GM12878 (cell line): ENCODE measurements around the gene BTK. TPM values are rescaled to one million over a fixed set of nuclear protein-coding genes. Genes with fewer than 3 reads are reported as not detected.

Source experiments
- BACH1 ChIP-seq: fragments of 450-650 bp; IDR thresholded peaks from 2 replicates; pipeline ENCODE4 v1.6.1; 2017; ENCODE audit warnings: mild to moderate bottlenecking, borderline replicate concordance
- FOS ChIP-seq: IDR thresholded peaks from 3 replicates; pipeline ENCODE4 v1.6.1; 2011; ENCODE audit warnings: borderline replicate concordance; ENCODE audit not compliant: insufficient read length; ENCODE audit errors: extremely low read depth
- HCFC1 ChIP-seq: fragments of 150-350 bp; IDR thresholded peaks from 2 replicates; pipeline ENCODE4 v1.6.1; 2014; ENCODE audit warnings: low read length
- HDAC6 ChIP-seq: fragments of 200-600 bp; sonication (generic); IDR thresholded peaks from one replicate; pipeline ENCODE4 v1.8.0; 2017; ENCODE audit warnings: antibody characterized with exemption; ENCODE audit not compliant: unreplicated experiment
- HDGF ChIP-seq: fragments of 450-650 bp; IDR thresholded peaks from 2 replicates; pipeline ENCODE4 v1.6.1; 2016; ENCODE audit warnings: antibody characterized with exemption
- MYB ChIP-seq: fragments of 150-350 bp; IDR thresholded peaks from 2 replicates; pipeline ENCODE4 v1.6.1; 2014; ENCODE audit warnings: mild to moderate bottlenecking, low read depth, low read length, borderline replicate concordance
- NFXL1 ChIP-seq: fragments of 450-650 bp; IDR thresholded peaks from 2 replicates; pipeline ENCODE4 v1.6.1; 2017; ENCODE audit warnings: antibody characterized with exemption, mild to moderate bottlenecking, borderline replicate concordance
- NR2C1 ChIP-seq: fragments of 450-650 bp; IDR thresholded peaks from 2 replicates; pipeline ENCODE4 v1.6.1; 2017; ENCODE audit warnings: antibody characterized with exemption, mild to moderate bottlenecking, moderate library complexity
- PAX5 ChIP-seq: IDR thresholded peaks from 2 replicates; pipeline ENCODE4 v1.6.1; 2011; ENCODE audit warnings: low read depth, low read length, borderline replicate concordance
- PML ChIP-seq: IDR thresholded peaks from 2 replicates; pipeline ENCODE4 v1.6.1; 2012; ENCODE audit warnings: low read length, inconsistent platforms
- POLR2A ChIP-seq: IDR thresholded peaks from 2 replicates; pipeline ENCODE4 v1.6.1; 2011; ENCODE audit warnings: low read depth, mild to moderate bottlenecking, low read length
- POLR2AphosphoS2 ChIP-seq: IDR thresholded peaks from 2 replicates; pipeline ENCODE4 v1.6.1; 2011; ENCODE audit warnings: low read depth, mild to moderate bottlenecking, low read length, improper control_type of control experiment, moderate library complexity
- RAD51 ChIP-seq: fragments of 450-650 bp; IDR thresholded peaks from 2 replicates; pipeline ENCODE4 v1.6.1; 2016; ENCODE audit warnings: moderate library complexity, mild to moderate bottlenecking, inconsistent platforms
- RUNX3 ChIP-seq: IDR thresholded peaks from 2 replicates; pipeline ENCODE4 v1.6.1; 2012; ENCODE audit warnings: low read length, inconsistent platforms
- SMAD1 ChIP-seq: fragments of 450-650 bp; IDR thresholded peaks from 2 replicates; pipeline ENCODE4 v1.6.1; 2018; ENCODE audit warnings: mild to moderate bottlenecking, low read depth; ENCODE audit not compliant: partially characterized antibody
- SPI1 ChIP-seq: IDR thresholded peaks from 2 replicates; pipeline ENCODE4 v1.6.1; 2011; ENCODE audit warnings: low read depth, mild to moderate bottlenecking, low read length, moderate library complexity, borderline replicate concordance; ENCODE audit not compliant: insufficient read depth
- SREBF2 ChIP-seq: IDR thresholded peaks from 2 replicates; pipeline ENCODE4 v1.6.1; 2012; ENCODE audit warnings: mild to moderate bottlenecking, low read length
- SUPT20H ChIP-seq: IDR thresholded peaks from 2 replicates; pipeline ENCODE4 v1.6.1; 2011; ENCODE audit warnings: low read depth, mild to moderate bottlenecking, low read length, moderate library complexity, borderline replicate concordance; ENCODE audit not compliant: control insufficient read depth
- TCF3 ChIP-seq: IDR thresholded peaks from 2 replicates; pipeline ENCODE4 v1.6.1; 2012; ENCODE audit warnings: low read depth, mild to moderate bottlenecking, low read length, borderline replicate concordance; ENCODE audit not compliant: insufficient read depth
- YBX1 ChIP-seq: fragments of 450-650 bp; IDR thresholded peaks from 2 replicates; pipeline ENCODE4 v1.6.1; 2016; ENCODE audit warnings: antibody characterized with exemption
- ZBED1 ChIP-seq: IDR thresholded peaks from 2 replicates; pipeline ENCODE4 v1.6.1; 2016; ENCODE audit warnings: borderline replicate concordance
- ZNF384 ChIP-seq: IDR thresholded peaks from 2 replicates; pipeline ENCODE4 v1.6.1; 2012; ENCODE audit warnings: low read depth, mild to moderate bottlenecking, low read length, improper control_type of control experiment, borderline replicate concordance
- polyA plus RNA-seq, 11 experiments: library from polyadenylated mRNA; depleted of rRNA in 4 of 11; unstranded in 6 of 11; stranded (reverse) in 5 of 11; fragments of >200 nt; fragmentation: Nextera tagmentation in 4 of 11; fragmentation: Illumina TruSeq in 1 of 11; extraction: Ambion mirVana in 4 of 11; extraction: Trizol in 1 of 11; gene quantifications; 1 replicate in 1 of 11; 2 replicates in 10 of 11; pipeline versions ENCODE4 v1.2.1 to v1.2.3, GENCODE V29; 2011 to 2016; ENCODE audit warnings: inconsistent platforms in 2 of 11, missing spikeins in 2 of 11, low read depth in 1 of 11
- total RNA-seq, 4 experiments: library from RNA; depleted of rRNA in 3 of 4; stranded (reverse); fragments of >200 nt in 3 of 4; fragmentation: Illumina TruSeq in 1 of 4; extraction: Trizol in 1 of 4; gene quantifications; 2 replicates each; pipeline versions ENCODE4 v1.2.1 to v1.2.3, GENCODE V29; 2013 to 2021
- TF ChIP-seq, protein P1 (sequence below): IDR thresholded peaks from 2 replicates; pipeline ENCODE4 v1.6.1; 2011; ENCODE audit warnings: low read depth, mild to moderate bottlenecking, low read length, moderate library complexity, borderline replicate concordance; ENCODE audit errors: extremely low read depth
- TF ChIP-seq, protein P2 (sequence below): fragments of 450-650 bp; formaldehyde crosslinking; IDR thresholded peaks from 2 replicates; pipeline ENCODE4 v1.4.0; 2020; ENCODE audit warnings: mild to moderate bottlenecking, moderate library complexity
- TF ChIP-seq, protein P3 (sequence below): fragments of 450-650 bp; IDR thresholded peaks from 2 replicates; pipeline ENCODE4 v1.6.1; 2016; ENCODE audit warnings: mild to moderate bottlenecking

The BTK gene
- total and polyA plus RNA-seq, 10 of the 15 experiments (the other 5 are each of a cell fraction or from before 2014, with no cell fraction given), result 24.0 to 154 (median 88.9) TPM

DNA sequence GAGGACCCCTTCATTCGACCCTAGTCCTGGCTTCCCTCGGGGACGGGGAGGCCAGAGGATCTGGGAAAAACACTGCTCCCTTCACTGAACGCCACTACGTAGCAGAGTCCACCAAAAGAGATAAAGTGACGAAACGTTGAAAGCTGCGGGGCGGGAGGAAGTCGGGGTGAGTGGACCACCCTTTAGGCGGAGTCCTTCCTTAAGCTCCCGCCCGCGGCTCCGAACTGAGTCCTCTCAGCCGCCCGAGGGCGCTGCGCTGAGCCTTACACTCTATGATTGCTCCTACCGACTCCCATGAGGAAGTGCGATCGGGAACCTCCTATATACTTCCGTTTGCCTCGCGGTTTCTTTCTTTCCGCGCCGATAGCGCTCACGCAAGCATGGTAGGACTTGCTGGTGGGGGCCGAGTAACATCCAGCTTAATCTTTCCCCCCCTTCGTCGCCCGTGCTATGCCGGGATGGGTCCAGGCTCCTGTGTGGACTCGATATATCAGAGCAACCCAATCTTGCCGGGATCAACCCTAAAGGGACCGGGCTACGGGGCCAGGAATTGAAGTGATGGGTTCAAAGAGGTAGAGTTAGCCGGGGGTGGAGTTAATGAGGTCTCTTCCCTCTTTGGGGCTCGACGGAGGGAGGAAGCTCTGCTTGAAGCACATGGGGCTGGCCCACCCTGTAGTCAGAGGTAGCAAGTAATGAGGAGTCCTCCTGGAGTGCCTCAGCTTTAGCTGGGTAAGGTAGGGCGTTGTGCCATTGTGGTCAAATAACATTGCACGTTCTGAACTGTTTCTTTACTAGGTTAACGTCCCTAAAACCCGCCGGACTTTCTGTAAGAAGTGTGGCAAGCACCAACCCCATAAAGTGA lies 4.9 kb upstream of the BTK start, which contains the start of gene RPL36A (continued):
- peak; percentile 54; the same call in 1 of the 2 replicates for TF ChIP-seq BACH1
- TF ChIP-seq MYB, result no peak
- TF ChIP-seq, protein P1, sequence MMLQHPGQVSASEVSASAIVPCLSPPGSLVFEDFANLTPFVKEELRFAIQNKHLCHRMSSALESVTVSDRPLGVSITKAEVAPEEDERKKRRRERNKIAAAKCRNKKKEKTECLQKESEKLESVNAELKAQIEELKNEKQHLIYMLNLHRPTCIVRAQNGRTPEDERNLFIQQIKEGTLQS, result no peak
- TF ChIP-seq POLR2A, result peak; percentile 98
- TF ChIP-seq RUNX3, result peak; percentile 88
- TF ChIP-seq HCFC1, result peak; percentile 48
- TF ChIP-seq ZBED1, result peak; percentile 62; the same call in 1 of the 2 replicates
- no peak for TF ChIP-seq SREBF2
- peak; percentile 97 for TF ChIP-seq POLR2AphosphoS2
- TF ChIP-seq HDGF, result no peak
- no peak for TF ChIP-seq TCF3
- peak; percentile 66; the same call in 1 of the 2 replicates for TF ChIP-seq PAX5
- TF ChIP-seq, protein P2, sequence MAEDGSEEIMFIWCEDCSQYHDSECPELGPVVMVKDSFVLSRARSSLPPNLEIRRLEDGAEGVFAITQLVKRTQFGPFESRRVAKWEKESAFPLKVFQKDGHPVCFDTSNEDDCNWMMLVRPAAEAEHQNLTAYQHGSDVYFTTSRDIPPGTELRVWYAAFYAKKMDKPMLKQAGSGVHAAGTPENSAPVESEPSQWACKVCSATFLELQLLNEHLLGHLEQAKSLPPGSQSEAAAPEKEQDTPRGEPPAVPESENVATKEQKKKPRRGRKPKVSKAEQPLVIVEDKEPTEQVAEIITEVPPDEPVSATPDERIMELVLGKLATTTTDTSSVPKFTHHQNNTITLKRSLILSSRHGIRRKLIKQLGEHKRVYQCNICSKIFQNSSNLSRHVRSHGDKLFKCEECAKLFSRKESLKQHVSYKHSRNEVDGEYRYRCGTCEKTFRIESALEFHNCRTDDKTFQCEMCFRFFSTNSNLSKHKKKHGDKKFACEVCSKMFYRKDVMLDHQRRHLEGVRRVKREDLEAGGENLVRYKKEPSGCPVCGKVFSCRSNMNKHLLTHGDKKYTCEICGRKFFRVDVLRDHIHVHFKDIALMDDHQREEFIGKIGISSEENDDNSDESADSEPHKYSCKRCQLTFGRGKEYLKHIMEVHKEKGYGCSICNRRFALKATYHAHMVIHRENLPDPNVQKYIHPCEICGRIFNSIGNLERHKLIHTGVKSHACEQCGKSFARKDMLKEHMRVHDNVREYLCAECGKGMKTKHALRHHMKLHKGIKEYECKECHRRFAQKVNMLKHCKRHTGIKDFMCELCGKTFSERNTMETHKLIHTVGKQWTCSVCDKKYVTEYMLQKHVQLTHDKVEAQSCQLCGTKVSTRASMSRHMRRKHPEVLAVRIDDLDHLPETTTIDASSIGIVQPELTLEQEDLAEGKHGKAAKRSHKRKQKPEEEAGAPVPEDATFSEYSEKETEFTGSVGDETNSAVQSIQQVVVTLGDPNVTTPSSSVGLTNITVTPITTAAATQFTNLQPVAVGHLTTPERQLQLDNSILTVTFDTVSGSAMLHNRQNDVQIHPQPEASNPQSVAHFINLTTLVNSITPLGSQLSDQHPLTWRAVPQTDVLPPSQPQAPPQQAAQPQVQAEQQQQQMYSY, result no peak
- TF ChIP-seq PML, result peak; percentile 97
- TF ChIP-seq, protein P3, sequence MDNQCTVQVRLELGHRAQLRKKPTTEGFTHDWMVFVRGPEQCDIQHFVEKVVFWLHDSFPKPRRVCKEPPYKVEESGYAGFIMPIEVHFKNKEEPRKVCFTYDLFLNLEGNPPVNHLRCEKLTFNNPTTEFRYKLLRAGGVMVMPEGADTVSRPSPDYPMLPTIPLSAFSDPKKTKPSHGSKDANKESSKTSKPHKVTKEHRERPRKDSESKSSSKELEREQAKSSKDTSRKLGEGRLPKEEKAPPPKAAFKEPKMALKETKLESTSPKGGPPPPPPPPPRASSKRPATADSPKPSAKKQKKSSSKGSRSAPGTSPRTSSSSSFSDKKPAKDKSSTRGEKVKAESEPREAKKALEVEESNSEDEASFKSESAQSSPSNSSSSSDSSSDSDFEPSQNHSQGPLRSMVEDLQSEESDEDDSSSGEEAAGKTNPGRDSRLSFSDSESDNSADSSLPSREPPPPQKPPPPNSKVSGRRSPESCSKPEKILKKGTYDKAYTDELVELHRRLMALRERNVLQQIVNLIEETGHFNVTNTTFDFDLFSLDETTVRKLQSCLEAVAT, result peak; percentile 58; the same call in 1 of the 2 replicates
- TF ChIP-seq YBX1, result no peak
- TF ChIP-seq FOS, result no peak
- peak; percentile 65 for TF ChIP-seq SMAD1
- peak; percentile 88 for TF ChIP-seq SPI1
- peak; percentile 50 for TF ChIP-seq NR2C1
- TF ChIP-seq SUPT20H, result no peak
- TF ChIP-seq ZNF384, result no peak; the same call in 1 of the 2 replicates
- TF ChIP-seq HDAC6, result peak; percentile 52
- TF ChIP-seq NFXL1, result no peak
- TF ChIP-seq RAD51, result no peak
